Glutamatergic neuron (in vitro differentiated cells): ENCODE results near the gene WFIKKN1. TPM values are rescaled to one million over a fixed set of nuclear protein-coding genes. Genes with fewer than 3 reads are reported as not detected.
A peak's percentile ranks its signal among the peaks of the same experiment; 100 is the strongest.

ENCODE experiments used
- DNase-seq: peaks from one replicate; pipeline ENCODE4 v3.0.0; 2022
- H3K27ac Mint-ChIP-seq: one replicate; pipeline ENCODE4 v1.8.0; 2020; ENCODE audit warnings: mild to moderate bottlenecking, mixed read lengths, inconsistent platforms; ENCODE audit not compliant: unreplicated experiment
- H3K27me3 Mint-ChIP-seq: one replicate; pipeline ENCODE4 v1.8.0; 2020; ENCODE audit warnings: mild to moderate bottlenecking, moderate library complexity, mixed read lengths, inconsistent platforms; ENCODE audit not compliant: unreplicated experiment
- H3K36me3 Mint-ChIP-seq: one replicate; pipeline ENCODE4 v1.8.0; 2020; ENCODE audit warnings: mild to moderate bottlenecking, mixed read lengths, inconsistent platforms; ENCODE audit not compliant: unreplicated experiment
- H3K4me1 Mint-ChIP-seq: one replicate; pipeline ENCODE4 v1.8.0; 2020; ENCODE audit warnings: mild to moderate bottlenecking, low read depth, mixed read lengths, inconsistent platforms; ENCODE audit not compliant: unreplicated experiment
- H3K4me3 Mint-ChIP-seq: one replicate; pipeline ENCODE4 v1.8.0; 2020; ENCODE audit warnings: mild to moderate bottlenecking, mixed read lengths, inconsistent platforms; ENCODE audit not compliant: unreplicated experiment
- H3K9me3 Mint-ChIP-seq: one replicate; pipeline ENCODE4 v1.8.0; 2020; ENCODE audit warnings: mild to moderate bottlenecking, moderate library complexity, mixed read lengths, inconsistent platforms; ENCODE audit not compliant: unreplicated experiment
- total RNA-seq: library from RNA; stranded (reverse); fragmentation: NEBNext Ultra II Directional; extraction: Animal tissue kit (Norgen Biotek cat#: 25700); gene quantifications from one replicate; pipeline ENCODE4 v1.2.1, GENCODE V29; 2021; ENCODE audit not compliant: unreplicated experiment
- TF ChIP-seq, protein P1 (sequence below): fragments of 200-600 bp; sonication (generic); IDR thresholded peaks from one replicate; pipeline ENCODE4 v1.5.0; 2021; ENCODE audit not compliant: partially characterized antibody, unreplicated experiment

WFIKKN1 gene
- total RNA-seq, 1 donor from 2014 or later: 61.9 TPM

- DNase-seq: peak; percentile 79
- Mint-ChIP-seq H3K36me3 (no peaks in the 10 kb centered on the region), H3K4me3 (peak overlapping the region; percentile 82), H3K27me3 (peaks cover 11% of the 10 kb centered on the region), H3K4me1 (peaks cover 9% of the 10 kb centered on the region), H3K27ac (peak overlapping the region; percentile 73), H3K9me3 (peaks cover 7% of the 10 kb centered on the region)
- TF ChIP-seq, protein P1, sequence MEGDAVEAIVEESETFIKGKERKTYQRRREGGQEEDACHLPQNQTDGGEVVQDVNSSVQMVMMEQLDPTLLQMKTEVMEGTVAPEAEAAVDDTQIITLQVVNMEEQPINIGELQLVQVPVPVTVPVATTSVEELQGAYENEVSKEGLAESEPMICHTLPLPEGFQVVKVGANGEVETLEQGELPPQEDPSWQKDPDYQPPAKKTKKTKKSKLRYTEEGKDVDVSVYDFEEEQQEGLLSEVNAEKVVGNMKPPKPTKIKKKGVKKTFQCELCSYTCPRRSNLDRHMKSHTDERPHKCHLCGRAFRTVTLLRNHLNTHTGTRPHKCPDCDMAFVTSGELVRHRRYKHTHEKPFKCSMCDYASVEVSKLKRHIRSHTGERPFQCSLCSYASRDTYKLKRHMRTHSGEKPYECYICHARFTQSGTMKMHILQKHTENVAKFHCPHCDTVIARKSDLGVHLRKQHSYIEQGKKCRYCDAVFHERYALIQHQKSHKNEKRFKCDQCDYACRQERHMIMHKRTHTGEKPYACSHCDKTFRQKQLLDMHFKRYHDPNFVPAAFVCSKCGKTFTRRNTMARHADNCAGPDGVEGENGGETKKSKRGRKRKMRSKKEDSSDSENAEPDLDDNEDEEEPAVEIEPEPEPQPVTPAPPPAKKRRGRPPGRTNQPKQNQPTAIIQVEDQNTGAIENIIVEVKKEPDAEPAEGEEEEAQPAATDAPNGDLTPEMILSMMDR: no peak
These were observed 48.4 kb downstream of the WFIKKN1 start for GRCh38 chr16:678858-679813.

DNA sequence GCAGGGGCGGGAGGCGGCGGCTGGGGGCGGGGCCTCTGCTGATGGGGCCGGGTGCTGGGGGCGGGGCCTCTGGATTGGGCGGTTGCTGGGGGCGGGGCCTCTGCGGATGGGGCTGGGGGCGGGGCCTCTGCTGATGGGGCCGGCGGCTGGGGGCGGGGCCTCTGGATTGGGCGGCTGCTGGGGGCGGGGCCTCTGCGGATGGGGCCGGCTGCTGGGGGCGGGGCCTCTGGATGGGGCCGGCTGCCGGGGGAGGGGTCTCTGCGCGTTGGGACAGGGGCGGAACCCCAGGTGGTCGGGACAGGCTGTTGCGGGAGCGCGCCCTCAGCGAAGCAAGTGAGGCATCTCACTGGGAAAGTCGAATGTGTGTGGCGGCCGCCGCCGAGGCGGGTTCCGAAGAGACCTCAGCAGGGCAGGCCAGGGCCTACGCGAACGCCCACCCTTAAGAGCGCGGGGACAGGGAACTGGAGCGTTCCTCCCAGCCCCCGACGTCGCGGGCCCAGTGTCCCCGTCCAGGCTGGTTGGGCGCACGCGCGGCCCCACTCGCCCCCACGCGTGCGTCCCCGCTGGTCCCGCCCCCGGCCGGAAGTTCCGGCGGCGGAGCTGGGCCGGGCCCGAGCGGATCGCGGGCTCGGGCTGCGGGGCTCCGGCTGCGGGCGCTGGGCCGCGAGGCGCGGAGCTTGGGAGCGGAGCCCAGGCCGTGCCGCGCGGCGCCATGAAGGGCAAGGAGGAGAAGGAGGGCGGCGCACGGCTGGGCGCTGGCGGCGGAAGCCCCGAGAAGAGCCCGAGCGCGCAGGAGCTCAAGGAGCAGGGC lies 49.2 kb downstream of the WFIKKN1 start, which contains the start of gene STUB1:
Gene STUB1 (plus strand): TSS at position 597 of the 811 bp plus-strand sequence. CDS start 116 bp downstream, at position 713.
- peak within 1 kb of the TSS; percentile 72 for H3K27ac Mint-ChIP-seq
- peak within 1 kb of the TSS; percentile 84 for H3K4me3 Mint-ChIP-seq
- peaks cover 11% of the 10 kb centered on the region for H3K27me3 Mint-ChIP-seq
- TF ChIP-seq, protein P1: no peak
- H3K4me1 Mint-ChIP-seq: peaks cover 9% of the 10 kb centered on the region
- DNase-seq: peak; percentile 94
- H3K9me3 Mint-ChIP-seq: peaks cover 6% of the 10 kb centered on the region
- H3K36me3 Mint-ChIP-seq: no peaks in the 10 kb centered on the region

DNA sequence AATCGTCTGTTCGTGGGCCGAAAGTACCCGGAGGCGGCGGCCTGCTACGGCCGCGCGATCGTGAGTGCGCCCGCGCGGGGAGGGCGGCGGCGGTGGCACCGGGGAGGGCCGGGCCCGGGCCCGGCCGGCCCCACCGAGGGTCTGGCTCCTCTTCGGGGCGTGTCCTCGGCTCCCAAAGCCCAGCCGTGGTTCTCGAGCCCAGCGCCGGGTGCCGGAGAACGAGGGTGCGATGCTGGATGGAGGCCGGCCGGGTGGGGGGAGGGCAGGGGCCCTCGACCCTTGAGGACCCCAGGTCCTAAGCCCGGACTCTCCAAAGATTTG lies 49.8 kb downstream of the WFIKKN1 start:
- Mint-ChIP-seq H3K4me1 (peaks cover 9% of the 10 kb centered on the region), H3K27ac (no peak overlapping the region), H3K27me3 (peaks cover 9% of the 10 kb centered on the region), H3K4me3 (peak overlapping the region; percentile 81), H3K36me3 (no peaks in the 10 kb centered on the region), H3K9me3 (peaks cover 4% of the 10 kb centered on the region)
- TF ChIP-seq, protein P1: no peak
- DNase-seq: no peak

DNA sequence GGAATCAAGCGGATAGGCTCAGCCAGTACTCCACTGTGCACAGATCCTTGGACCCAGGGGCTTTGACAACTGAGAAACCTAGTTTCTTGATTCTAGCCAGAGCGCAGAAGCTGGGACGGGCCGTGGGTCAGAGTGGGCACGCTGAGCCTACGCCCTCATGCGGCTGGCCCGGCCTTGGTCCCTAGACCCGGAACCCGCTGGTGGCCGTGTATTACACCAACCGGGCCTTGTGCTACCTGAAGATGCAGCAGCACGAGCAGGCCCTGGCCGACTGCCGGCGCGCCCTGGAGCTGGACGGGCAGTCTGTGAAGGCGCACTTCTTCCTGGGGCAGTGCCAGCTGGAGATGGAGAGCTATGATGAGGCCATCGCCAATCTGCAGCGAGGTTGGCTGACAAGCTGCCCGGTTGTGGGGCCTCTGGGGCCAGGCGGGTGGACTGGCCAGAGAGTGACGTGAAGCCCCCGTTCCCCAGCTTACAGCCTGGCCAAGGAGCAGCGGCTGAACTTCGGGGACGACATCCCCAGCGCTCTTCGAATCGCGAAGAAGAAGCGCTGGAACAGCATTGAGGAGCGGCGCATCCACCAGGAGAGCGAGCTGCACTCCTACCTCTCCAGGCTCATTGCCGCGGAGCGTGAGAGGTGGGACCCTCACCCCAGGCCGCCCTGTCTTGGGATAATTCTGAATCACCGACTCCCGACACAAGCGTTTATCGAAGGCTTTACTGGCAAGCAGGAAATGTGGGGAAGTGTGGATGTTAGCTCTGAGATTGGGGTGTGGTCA lies 50.4 kb downstream of the WFIKKN1 start:
- peaks cover 9% of the 10 kb centered on the region for H3K4me1 Mint-ChIP-seq
- H3K9me3 Mint-ChIP-seq: peaks cover 7% of the 10 kb centered on the region
- H3K36me3 Mint-ChIP-seq: no peaks in the 10 kb centered on the region
- H3K27me3 Mint-ChIP-seq: peaks cover 9% of the 10 kb centered on the region
- H3K27ac Mint-ChIP-seq: no peak overlapping the region
- TF ChIP-seq, protein P1: no peak
- DNase-seq: no peak
- H3K4me3 Mint-ChIP-seq: peak overlapping the region; percentile 81
